GM18909 (cell line): ENCODE measurements around the gene NCBP3.

Experiments
- ATAC-seq: cut with Tn5 transposase; IDR thresholded peaks from one replicate; pipeline ENCODE4 v1.9.1; 2021; ENCODE audit warnings: mild to moderate bottlenecking; ENCODE audit not compliant: unreplicated experiment, poor library complexity

NCBP3 gene

GRCh38 chr17:3762922-3763776 lies 82.9 kb downstream of the NCBP3 start:
- ATAC-seq = peak; percentile 70

- ATAC-seq = no peak
These were observed 84.1 kb downstream of the NCBP3 start for GRCh38 chr17:3761918-3762380.

DNA sequence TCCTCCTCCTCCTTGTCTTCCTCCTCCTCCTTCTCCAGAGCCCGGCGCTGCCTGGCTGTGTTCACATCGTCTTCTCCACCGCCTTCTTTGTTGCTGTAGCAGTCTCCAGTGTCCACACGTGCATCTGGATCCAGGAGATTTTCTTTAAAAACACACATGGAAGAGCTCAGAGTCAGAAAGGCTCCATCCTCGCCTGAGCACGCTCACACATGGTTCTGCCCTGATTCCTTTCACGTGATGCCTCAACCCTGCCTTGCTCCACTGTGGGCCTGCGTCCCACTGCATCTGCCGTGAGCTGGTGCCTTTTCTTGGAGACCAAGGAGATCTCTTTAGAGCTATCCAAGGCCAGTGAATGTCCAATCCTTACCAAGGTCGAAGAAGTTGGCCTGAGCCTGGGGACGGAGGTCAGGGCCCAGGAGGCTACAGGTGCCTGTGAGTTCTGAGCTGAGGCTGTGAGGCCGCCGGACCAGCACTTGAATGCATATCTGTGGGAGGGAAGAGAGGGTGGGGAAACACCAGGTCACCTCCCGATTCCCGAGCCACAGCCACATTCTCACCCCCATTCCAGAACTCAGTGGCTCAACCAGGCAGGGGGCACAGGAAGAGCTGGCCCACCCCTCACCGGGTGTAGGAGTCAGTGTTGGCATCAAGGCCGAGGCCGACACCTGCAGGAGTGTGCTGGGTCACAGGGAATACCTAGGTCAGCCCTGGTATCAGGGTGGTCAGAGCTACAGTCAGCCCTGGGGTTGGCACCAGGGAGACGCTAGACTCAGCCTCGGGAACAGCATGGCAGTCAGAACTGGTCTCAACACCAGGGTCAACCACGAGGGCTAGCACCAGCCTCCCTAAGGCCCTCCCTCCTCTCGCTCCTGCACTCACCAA lies 84.8 kb downstream of the NCBP3 start:
- ATAC-seq = no peak

- ATAC-seq = no peak
These were observed 86.3 kb downstream of the NCBP3 start for GRCh38 chr17:3759597-3760216.

- ATAC-seq = no peak
These were observed 90.6 kb downstream of the NCBP3 start for GRCh38 chr17:3755335-3756030.

GRCh38 chr17:3754458-3755334 lies 91.3 kb downstream of the NCBP3 start:
- peak; percentile 53 for ATAC-seq

DNA sequence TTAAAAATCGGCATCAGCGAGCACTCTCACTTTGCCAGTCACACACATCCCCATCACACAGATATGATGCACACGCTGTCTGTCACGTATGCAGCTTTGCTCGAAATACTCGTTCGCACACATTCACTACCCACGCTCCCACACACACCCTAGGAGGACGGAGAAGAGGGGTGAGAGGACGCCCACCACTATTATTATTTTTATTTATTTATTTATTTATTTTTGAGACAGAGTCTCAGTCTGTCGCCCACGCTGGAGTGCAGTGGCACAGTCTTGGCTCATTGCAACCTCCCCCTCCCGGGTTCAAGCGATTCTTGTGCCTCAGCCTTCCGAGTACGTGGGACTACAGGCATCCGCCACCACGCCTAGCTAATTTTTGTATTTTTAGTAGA lies 92.0 kb downstream of the NCBP3 start:
- ATAC-seq = no peak

- no peak for ATAC-seq
These were observed 92.4 kb downstream of the NCBP3 start for GRCh38 chr17:3753624-3754023.
